Measurements from ENCODE around the gene SEC24A.
A peak's percentile ranks its signal among the peaks of the same experiment; 100 is the strongest.
"Not testable (repeated sequence)": the region's sequence is repeated elsewhere in the genome, so short reads cannot be mapped to it uniquely, and the experiment has no call there.

The SEC24A gene

GRCh38 chr5:134648425-134649162 lies at the start of gene SEC24A:
Gene SEC24A (plus strand): TSS chr5:134648785. CDS start chr5:134649077, 292 bp downstream.
- DNase-seq = peak; percentile 94

- not testable (repeated sequence) for DNase-seq
These were observed 48.8 kb upstream of the SEC24A start for GRCh38 chr5:134599820-134600219.

- no peak for DNase-seq
These were observed 48.0 kb upstream of the SEC24A start for GRCh38 chr5:134600600-134600999.

- no peak for DNase-seq
These were observed 45.5 kb upstream of the SEC24A start for GRCh38 chr5:134603059-134603458.

DNA sequence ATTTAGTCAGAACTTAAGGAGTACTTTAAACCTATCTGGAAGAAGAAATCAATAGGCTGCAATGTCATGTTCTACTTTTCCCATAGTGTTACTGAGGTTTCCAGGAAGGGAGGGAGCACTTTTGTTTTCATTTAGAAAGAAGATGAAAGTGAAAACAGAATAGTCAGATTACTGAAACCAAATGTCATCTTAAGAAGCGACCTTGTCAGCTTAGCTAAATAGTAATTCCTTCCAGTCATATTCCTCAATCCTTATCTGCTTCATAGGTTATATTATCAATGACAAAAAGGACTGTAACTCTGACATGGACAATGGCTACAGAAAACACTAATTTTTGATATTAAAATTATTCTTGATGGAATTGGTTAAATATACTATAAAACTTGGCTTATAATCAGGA lies 43.7 kb upstream of the SEC24A start:
- no peak for DNase-seq

DNA sequence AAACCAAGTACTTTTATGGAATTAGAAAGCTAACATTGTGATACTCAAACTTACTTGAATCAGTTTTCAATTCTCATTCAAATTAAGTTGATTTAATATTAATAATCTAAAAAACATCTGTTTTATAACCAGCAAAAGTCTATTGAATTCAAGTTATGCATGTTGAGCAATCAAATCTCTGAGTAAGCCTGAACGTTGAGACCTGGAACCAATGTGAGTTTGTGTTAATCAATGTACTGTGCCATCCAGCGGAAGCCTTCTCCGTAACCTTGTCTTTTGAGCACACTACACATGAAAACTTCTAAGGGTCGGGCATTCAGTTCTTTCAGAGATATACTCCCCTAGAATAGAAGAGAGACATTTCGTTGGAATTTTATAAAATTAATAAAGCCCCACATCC lies 41.9 kb upstream of the SEC24A start:
- no peak for DNase-seq

- DNase-seq = no peak
These were observed 40.0 kb upstream of the SEC24A start for GRCh38 chr5:134608555-134608954.

DNA sequence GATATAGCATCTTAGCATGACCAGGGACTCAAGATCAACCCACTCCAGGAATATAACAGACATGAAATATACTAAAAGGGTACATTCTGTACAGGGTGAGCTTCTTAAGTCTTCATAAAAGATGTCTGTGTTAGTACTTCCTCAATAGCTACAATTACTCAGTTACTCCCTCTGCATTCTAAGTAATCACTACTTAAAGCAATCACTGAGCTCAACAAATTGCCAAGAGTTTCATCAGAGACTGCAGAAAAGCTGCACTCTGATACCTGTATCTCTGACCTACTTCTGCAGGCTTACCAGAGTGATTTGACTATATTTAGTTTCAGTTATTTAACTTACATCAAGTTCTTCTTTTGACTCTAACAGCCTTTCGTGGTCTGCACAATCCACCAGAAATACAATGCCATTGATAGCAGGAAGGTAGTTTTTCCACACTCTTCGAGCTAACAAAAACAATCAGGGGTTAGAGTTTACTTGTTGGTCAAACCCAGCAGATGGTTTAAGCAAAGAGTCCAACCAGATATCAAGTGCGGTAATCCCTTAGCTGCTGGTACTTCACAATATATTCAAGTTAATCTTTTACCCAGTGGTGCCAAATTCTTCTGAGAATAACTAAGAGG lies 39.2 kb upstream of the SEC24A start:
- no peak for DNase-seq

DNA sequence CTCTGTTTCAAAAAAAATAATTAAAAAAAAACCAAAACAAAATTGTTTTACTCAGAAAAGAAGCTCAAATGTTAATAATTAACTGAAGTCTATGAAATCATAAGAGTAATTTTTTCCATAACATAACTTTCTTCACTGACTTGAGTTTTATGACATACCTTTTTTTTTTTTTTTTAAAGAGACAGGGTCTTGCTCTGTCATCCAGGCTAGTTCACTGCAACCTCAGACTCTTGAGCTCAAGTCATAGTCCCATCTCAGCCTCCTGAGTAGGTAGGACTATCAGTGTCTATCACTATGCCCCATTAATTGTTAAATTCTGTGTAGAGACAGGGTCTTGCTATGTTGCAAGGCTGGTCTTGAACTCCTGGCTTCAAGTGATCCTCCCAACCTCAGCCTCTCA lies 37.9 kb upstream of the SEC24A start:
- no peak for DNase-seq

- DNase-seq = no peak
These were observed 37.1 kb upstream of the SEC24A start for GRCh38 chr5:134611515-134611914.

GRCh38 chr5:134614450-134615085 lies 34.0 kb upstream of the SEC24A start:
- no peak for DNase-seq

GRCh38 chr5:134620634-134621033 lies 28.0 kb upstream of the SEC24A start:
- DNase-seq = no peak

- no peak for DNase-seq
These were observed 23.0 kb upstream of the SEC24A start for GRCh38 chr5:134625559-134625958.

DNA sequence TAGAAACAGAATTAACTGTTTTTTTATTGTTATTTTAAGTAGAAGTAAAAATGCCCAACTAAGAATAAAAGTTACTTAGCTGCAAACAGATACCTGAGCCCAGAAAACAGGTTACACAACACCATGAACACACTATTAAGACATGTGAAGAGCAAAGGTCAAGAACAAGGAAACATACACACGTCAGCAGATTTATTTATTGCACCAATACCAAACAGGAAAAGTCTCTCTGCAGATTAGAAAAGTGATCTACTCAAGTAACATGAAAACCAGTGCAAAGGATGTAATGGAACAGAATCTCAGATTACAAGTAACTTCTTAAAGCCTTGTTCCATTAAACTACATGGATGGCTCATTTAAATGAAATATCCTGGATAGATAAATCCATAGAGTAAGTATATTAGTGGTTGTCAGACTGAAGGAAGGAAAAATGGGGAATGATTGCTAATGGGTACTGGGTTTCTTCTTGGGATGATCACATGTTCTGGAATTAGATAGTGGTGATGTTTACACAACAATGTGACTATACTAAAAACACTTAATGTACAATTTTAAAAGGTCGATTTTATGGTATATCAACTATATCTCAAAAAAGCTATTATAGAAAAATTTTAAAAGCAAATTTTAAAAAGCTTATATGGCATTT lies 22.1 kb upstream of the SEC24A start:
- DNase-seq = no peak

DNA sequence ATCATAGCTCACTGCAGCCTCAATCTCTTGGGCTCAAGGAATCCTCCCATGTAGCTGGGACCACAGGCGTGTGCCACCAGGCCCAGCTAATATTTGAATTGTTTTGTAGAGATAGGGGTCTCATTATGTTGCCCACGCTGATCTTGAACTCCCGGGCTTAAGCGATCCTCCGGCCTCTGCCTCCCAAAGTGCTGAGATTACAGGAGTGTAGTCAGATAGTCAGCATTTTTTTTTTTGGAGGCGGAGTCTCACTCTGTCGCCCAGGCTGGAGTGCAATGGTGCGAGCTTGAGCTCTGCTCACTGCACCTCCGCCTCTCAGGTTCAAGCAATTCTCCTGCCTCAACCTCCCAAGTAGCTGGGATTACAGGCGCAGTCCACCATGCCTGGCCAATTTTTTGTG lies 14.4 kb upstream of the SEC24A start:
- no peak for DNase-seq

- DNase-seq = not testable (repeated sequence)
These were observed 13.2 kb upstream of the SEC24A start for GRCh38 chr5:134635366-134635765.

DNA sequence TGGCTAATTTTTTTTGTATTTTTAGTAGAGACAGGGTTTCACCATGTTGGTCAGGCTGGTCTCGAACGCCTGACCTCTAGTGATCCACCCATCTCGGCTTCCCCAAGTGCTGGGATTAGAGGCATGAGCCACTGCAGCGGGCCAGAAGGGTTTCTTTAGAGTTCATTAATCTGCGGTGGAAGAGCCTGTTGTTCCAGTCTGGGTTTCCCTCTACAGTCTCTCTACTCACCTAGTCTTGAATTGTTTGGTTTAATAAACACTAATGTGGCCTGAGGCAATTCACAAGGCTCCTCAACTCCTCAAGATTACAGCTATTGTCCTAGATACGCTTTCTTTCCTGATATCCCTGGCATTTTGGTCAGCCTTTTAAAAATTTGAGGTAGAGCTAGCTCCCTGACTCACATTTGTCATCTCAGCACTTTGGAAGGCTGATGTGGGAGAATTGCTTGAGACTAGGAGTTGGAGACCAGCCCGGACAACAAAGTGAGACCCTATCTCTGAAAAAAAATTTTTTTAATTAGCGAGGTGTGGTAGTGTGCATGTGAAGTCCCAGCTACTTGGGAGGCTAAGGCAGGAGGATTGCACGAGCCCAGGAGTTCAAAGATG lies 11.4 kb upstream of the SEC24A start:
- DNase-seq = no peak

GRCh38 chr5:134638760-134639201 lies 9.8 kb upstream of the SEC24A start:
- no peak for DNase-seq

- no peak for DNase-seq
These were observed 5.6 kb upstream of the SEC24A start for GRCh38 chr5:134642931-134643530.

DNA sequence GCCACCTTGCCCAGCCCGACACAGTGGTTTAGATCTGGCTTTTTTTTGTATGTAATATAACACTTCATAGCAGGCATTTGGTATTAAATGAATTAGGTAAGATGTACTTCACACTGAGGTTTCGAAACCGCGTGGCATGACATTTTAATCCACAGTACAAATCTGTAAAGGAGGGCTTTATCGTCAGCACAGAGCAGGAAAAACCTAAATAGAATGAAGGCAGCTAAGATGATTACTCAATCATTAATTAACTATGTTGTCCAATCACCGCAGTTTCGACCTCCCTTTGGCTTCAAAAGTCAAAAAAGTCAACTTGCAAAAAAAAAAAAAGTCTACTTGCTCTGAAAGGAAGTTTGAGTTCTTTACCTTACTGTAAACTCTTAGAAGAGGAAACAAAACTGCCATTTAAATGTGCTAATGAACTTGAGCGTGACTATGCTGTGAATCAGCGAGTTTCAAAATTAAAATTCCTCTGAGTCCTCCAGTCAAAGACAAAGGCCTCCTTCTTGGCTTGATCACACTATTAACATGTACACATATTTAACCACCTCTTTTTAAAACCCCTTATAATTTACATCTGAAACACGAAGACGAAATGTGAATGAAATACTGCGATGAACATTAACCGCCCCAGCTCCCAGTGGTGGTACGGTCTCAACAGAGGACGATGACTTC lies 698 bp upstream of the SEC24A start:
- peak; percentile 19 for DNase-seq

GRCh38 chr5:134649163-134649835 lies 714 bp downstream of the SEC24A start:
- DNase-seq = peak; percentile 29
